SK-N-SH treated with all-trans-retinoic acid at 6 μM for 48 hours (cell line): ENCODE results near the gene PDE8A.

Experiments
- ATAC-seq: fragments of 200-7000 bp; cut with Tn5 transposase; 3 replicates; pipeline ENCODE4 v1.9.1; 2020; ENCODE audit warnings: mild to moderate bottlenecking, moderate library complexity
- ARNTL ChIP-seq: fragments of 450-650 bp; formaldehyde crosslinking; IDR thresholded peaks from 2 replicates; pipeline ENCODE4 v1.5.0; 2020; ENCODE audit warnings: low read depth, mild to moderate bottlenecking, moderate library complexity, borderline replicate concordance
- BACH2 ChIP-seq: fragments of 250-450 bp; sonication (Bioruptor Pico); IDR thresholded peaks from 2 replicates; pipeline ENCODE4 v1.9.0; 2021; ENCODE audit warnings: mild to moderate bottlenecking, borderline replicate concordance
- CSDC2 ChIP-seq: fragments of 250-450 bp; sonication (Bioruptor Pico); IDR thresholded peaks from 2 replicates; pipeline ENCODE4 v1.5.0; 2020; ENCODE audit warnings: mild to moderate bottlenecking, moderate library complexity
- ESRRG ChIP-seq: fragments of 250-450 bp; sonication (Bioruptor Pico); IDR thresholded peaks from 2 replicates; pipeline ENCODE4 v1.6.1; 2021; ENCODE audit warnings: mild to moderate bottlenecking
- GLIS3 ChIP-seq: fragments of 250-450 bp; sonication (Bioruptor Pico); IDR thresholded peaks from 2 replicates; pipeline ENCODE4 v1.5.0; 2020; ENCODE audit warnings: mild to moderate bottlenecking, moderate library complexity
- ISL1 ChIP-seq: fragments of 250-450 bp; sonication (Bioruptor Pico); IDR thresholded peaks from 2 replicates; pipeline ENCODE4 v2.1.2; 2022; ENCODE audit warnings: mild to moderate bottlenecking, moderate library complexity
- OSR1 ChIP-seq: fragments of 250-450 bp; sonication (Bioruptor Pico); IDR thresholded peaks from 2 replicates; pipeline ENCODE4 v1.8.0; 2022; ENCODE audit warnings: moderate library complexity, mild to moderate bottlenecking, inconsistent platforms
- PPARA ChIP-seq: fragments of 250-450 bp; sonication (Bioruptor Pico); IDR thresholded peaks from 2 replicates; pipeline ENCODE4 v1.5.0; 2020; ENCODE audit warnings: mild to moderate bottlenecking, borderline replicate concordance
- RARB ChIP-seq: fragments of 250-450 bp; sonication (Bioruptor Pico); IDR thresholded peaks from 2 replicates; pipeline ENCODE4 v1.8.0; 2021; ENCODE audit warnings: mild to moderate bottlenecking, moderate library complexity
- SNAI2 ChIP-seq: fragments of 250-450 bp; sonication (Bioruptor Pico); IDR thresholded peaks from 2 replicates; pipeline ENCODE4 v1.5.0; 2020; ENCODE audit warnings: mild to moderate bottlenecking, moderate library complexity
- TCF4 ChIP-seq: fragments of 250-450 bp; sonication (Bioruptor Pico); IDR thresholded peaks from 2 replicates; pipeline ENCODE4 v1.8.0; 2021; ENCODE audit warnings: mild to moderate bottlenecking, moderate library complexity, borderline replicate concordance
- TOX ChIP-seq: fragments of 250-450 bp; sonication (Bioruptor Pico); IDR thresholded peaks from 2 replicates; pipeline ENCODE4 v1.8.0; 2021; ENCODE audit warnings: mild to moderate bottlenecking, moderate library complexity, borderline replicate concordance
- ZC3H10 ChIP-seq: fragments of 250-450 bp; sonication (Bioruptor Pico); IDR thresholded peaks from 2 replicates; pipeline ENCODE4 v1.5.1; 2021; ENCODE audit warnings: mild to moderate bottlenecking, moderate library complexity
- ZFP3 ChIP-seq: fragments of 250-450 bp; sonication (Bioruptor Pico); IDR thresholded peaks from 2 replicates; pipeline ENCODE4 v1.5.0; 2020; ENCODE audit warnings: mild to moderate bottlenecking, moderate library complexity
- ZFP30 ChIP-seq: fragments of 450-650 bp; formaldehyde crosslinking; IDR thresholded peaks from 2 replicates; pipeline ENCODE4 v1.5.0; 2022; ENCODE audit warnings: mild to moderate bottlenecking, moderate library complexity
- ZNF565 ChIP-seq: fragments of 450-650 bp; formaldehyde crosslinking; conservative IDR thresholded peaks from 2 replicates; pipeline ENCODE4 v1.5.0; 2020; ENCODE audit warnings: low read depth, mild to moderate bottlenecking, moderate library complexity
- ZNF70 ChIP-seq: fragments of 450-650 bp; formaldehyde crosslinking; IDR thresholded peaks from 2 replicates; pipeline ENCODE4 v1.5.0; 2020; ENCODE audit warnings: mild to moderate bottlenecking, moderate library complexity
- ZNF8 ChIP-seq: fragments of 450-650 bp; formaldehyde crosslinking; IDR thresholded peaks from 2 replicates; pipeline ENCODE4 v1.5.0; 2020; ENCODE audit warnings: mild to moderate bottlenecking, moderate library complexity
- TF ChIP-seq, protein P1 (sequence below): fragments of 250-450 bp; sonication (Bioruptor Pico); IDR thresholded peaks from 2 replicates; pipeline ENCODE4 v1.8.0; 2021; ENCODE audit warnings: low read depth, mild to moderate bottlenecking, moderate library complexity, borderline replicate concordance
- TF ChIP-seq, protein P2 (sequence below): fragments of 250-450 bp; sonication (Bioruptor Pico); IDR thresholded peaks from 2 replicates; pipeline ENCODE4 v1.5.1; 2021; ENCODE audit warnings: mild to moderate bottlenecking, moderate library complexity
- TF ChIP-seq, protein P3 (sequence below): fragments of 250-450 bp; sonication (Bioruptor Pico); IDR thresholded peaks from 2 replicates; pipeline ENCODE4 v1.5.0; 2020; ENCODE audit warnings: mild to moderate bottlenecking, moderate library complexity
- TF ChIP-seq, protein P4 (sequence below): fragments of 250-450 bp; sonication (Bioruptor Pico); IDR thresholded peaks from 2 replicates; pipeline ENCODE4 v1.5.1; 2020; ENCODE audit warnings: low read depth, mild to moderate bottlenecking, moderate library complexity

The PDE8A gene

DNA sequence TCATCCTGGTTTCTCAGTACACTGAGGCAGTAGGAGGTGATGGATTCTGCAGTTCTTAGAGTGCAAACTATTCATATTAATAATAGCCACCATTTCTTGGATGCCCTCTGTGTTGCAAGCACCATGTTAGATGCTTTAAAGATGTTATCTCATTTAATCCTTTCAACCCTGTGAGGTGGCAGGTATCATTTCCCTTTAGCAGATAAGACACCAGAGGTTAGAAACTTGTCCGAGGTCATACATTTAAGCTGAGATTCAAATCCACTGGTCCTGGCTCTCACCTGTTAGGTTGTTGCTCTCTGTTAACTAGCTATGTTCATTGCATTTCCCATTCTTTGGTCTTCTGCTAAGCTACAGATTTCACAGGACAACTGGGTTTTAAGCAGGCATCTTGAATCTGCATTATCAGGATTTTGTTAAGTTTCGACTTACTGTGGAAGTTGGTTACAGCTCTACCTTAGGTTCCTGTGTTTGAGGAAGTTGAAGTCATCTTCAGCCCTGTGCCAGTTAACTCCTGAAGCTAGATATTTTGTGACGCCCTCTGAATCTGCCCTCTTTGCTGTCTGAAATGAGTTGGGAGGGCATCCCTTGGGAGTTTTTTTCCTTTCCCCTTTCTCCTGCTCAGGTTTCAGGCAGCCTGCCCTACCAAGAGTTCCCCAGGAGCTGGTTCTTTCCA lies 6.4 kb downstream of the PDE8A start:
- no peak for TF ChIP-seq RARB (CRISPR knock-in tag)
- TF ChIP-seq GLIS3 (CRISPR knock-in tag) = no peak
- TF ChIP-seq CSDC2 (CRISPR knock-in tag) = no peak
- no peak for TF ChIP-seq ARNTL (CRISPR knock-in tag)
- TF ChIP-seq, protein P1, sequence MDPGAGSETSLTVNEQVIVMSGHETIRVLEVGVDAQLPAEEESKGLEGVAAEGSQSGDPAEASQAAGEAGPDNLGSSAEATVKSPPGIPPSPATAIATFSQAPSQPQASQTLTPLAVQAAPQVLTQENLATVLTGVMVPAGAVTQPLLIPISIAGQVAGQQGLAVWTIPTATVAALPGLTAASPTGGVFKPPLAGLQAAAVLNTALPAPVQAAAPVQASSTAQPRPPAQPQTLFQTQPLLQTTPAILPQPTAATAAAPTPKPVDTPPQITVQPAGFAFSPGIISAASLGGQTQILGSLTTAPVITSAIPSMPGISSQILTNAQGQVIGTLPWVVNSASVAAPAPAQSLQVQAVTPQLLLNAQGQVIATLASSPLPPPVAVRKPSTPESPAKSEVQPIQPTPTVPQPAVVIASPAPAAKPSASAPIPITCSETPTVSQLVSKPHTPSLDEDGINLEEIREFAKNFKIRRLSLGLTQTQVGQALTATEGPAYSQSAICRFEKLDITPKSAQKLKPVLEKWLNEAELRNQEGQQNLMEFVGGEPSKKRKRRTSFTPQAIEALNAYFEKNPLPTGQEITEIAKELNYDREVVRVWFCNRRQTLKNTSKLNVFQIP (CRISPR knock-in tag) = no peak
- TF ChIP-seq ZFP3 (CRISPR knock-in tag) = no peak
- TF ChIP-seq TCF4 = no peak
- TF ChIP-seq PPARA = no peak
- TF ChIP-seq, protein P2, sequence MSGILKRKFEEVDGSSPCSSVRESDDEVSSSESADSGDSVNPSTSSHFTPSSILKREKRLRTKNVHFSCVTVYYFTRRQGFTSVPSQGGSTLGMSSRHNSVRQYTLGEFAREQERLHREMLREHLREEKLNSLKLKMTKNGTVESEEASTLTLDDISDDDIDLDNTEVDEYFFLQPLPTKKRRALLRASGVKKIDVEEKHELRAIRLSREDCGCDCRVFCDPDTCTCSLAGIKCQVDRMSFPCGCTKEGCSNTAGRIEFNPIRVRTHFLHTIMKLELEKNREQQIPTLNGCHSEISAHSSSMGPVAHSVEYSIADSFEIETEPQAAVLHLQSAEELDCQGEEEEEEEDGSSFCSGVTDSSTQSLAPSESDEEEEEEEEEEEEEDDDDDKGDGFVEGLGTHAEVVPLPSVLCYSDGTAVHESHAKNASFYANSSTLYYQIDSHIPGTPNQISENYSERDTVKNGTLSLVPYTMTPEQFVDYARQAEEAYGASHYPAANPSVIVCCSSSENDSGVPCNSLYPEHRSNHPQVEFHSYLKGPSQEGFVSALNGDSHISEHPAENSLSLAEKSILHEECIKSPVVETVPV (CRISPR knock-in tag) = no peak
- TF ChIP-seq ZNF70 (CRISPR knock-in tag) = no peak
- no peak for TF ChIP-seq SNAI2 (CRISPR knock-in tag)
- no peak for TF ChIP-seq ISL1 (CRISPR knock-in tag)
- no peak for TF ChIP-seq ZNF8 (CRISPR knock-in tag)
- TF ChIP-seq ZFP30 (CRISPR knock-in tag) = no peak
- TF ChIP-seq ESRRG (CRISPR knock-in tag) = no peak
- TF ChIP-seq BACH2 (CRISPR knock-in tag) = no peak
- TF ChIP-seq TOX (CRISPR knock-in tag) = no peak
- TF ChIP-seq, protein P3, sequence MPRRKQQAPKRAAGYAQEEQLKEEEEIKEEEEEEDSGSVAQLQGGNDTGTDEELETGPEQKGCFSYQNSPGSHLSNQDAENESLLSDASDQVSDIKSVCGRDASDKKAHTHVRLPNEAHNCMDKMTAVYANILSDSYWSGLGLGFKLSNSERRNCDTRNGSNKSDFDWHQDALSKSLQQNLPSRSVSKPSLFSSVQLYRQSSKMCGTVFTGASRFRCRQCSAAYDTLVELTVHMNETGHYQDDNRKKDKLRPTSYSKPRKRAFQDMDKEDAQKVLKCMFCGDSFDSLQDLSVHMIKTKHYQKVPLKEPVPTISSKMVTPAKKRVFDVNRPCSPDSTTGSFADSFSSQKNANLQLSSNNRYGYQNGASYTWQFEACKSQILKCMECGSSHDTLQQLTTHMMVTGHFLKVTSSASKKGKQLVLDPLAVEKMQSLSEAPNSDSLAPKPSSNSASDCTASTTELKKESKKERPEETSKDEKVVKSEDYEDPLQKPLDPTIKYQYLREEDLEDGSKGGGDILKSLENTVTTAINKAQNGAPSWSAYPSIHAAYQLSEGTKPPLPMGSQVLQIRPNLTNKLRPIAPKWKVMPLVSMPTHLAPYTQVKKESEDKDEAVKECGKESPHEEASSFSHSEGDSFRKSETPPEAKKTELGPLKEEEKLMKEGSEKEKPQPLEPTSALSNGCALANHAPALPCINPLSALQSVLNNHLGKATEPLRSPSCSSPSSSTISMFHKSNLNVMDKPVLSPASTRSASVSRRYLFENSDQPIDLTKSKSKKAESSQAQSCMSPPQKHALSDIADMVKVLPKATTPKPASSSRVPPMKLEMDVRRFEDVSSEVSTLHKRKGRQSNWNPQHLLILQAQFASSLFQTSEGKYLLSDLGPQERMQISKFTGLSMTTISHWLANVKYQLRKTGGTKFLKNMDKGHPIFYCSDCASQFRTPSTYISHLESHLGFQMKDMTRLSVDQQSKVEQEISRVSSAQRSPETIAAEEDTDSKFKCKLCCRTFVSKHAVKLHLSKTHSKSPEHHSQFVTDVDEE (CRISPR knock-in tag) = no peak
- TF ChIP-seq, protein P4, sequence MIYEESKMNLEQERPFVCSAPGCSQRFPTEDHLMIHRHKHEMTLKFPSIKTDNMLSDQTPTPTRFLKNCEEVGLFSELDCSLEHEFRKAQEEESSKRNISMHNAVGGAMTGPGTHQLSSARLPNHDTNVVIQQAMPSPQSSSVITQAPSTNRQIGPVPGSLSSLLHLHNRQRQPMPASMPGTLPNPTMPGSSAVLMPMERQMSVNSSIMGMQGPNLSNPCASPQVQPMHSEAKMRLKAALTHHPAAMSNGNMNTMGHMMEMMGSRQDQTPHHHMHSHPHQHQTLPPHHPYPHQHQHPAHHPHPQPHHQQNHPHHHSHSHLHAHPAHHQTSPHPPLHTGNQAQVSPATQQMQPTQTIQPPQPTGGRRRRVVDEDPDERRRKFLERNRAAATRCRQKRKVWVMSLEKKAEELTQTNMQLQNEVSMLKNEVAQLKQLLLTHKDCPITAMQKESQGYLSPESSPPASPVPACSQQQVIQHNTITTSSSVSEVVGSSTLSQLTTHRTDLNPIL (CRISPR knock-in tag) = no peak
- no peak for TF ChIP-seq OSR1 (CRISPR knock-in tag)
- no peak for ATAC-seq

DNA sequence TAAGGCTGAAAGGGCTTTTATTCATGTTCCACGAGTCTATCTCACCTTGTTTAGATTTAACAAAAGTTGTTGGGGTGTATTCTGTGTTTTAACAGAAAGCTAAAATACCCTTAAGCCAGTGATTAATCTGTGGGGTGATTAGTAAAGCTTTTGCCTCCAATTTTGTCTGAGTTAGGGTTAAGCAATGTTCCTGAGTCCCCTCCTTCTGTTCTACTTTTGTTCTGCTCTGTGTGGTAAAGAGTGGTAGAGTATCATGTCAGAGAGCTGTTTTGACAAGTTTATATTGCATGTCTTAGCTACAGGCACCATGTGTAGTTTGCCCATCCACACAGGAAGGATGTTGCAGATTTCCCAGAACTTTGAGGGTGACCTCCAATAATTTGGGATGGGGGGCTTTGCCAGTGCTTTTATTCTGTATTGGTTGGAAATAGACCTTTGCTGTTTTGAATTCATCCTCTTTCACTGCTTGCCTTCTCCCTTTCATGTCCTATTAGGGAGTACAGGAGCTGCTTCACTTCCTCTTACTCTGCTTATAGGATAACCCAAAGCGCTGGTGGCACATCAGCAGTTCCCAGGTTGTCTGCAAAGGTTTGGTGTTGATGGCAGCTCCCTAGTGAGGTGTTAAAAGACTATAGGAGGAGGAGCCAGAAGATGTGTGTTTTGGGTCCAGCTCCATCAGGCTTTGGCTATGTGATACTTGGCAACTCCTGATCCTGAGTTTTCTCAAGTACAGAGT lies 7.4 kb downstream of the PDE8A start:
- TF ChIP-seq, protein P1 (CRISPR knock-in tag) = no peak
- TF ChIP-seq BACH2 (CRISPR knock-in tag) (no peak), ZNF70 (CRISPR knock-in tag) (no peak), TCF4 (no peak), OSR1 (CRISPR knock-in tag) (no peak), ZC3H10 (CRISPR knock-in tag) (no peak), ESRRG (CRISPR knock-in tag) (no peak), ZFP30 (CRISPR knock-in tag) (no peak), PPARA (no peak), SNAI2 (CRISPR knock-in tag) (no peak), ZNF565 (CRISPR knock-in tag) (no peak), ISL1 (CRISPR knock-in tag) (no peak), ZNF8 (CRISPR knock-in tag) (no peak), RARB (CRISPR knock-in tag) (no peak), CSDC2 (CRISPR knock-in tag) (no peak), ARNTL (CRISPR knock-in tag) (no peak)
- TF ChIP-seq, protein P4 (CRISPR knock-in tag) = no peak
- no peak for ATAC-seq
